HG02642 (cell line): ENCODE measurements around the gene NTF3.

Source experiments
- ATAC-seq: cut with Tn5 transposase; IDR thresholded peaks from one replicate; pipeline ENCODE4 v1.9.1; 2021; ENCODE audit warnings: mild to moderate bottlenecking; ENCODE audit not compliant: unreplicated experiment, poor library complexity

The NTF3 gene

GRCh38 chr12:5430641-5431603, 986 bp upstream of the NTF3 start:
- no peak for ATAC-seq

GRCh38 chr12:5433081-5433844, 1.4 kb downstream of the NTF3 start:
- no peak for ATAC-seq

- ATAC-seq, result no peak
These were observed 2.1 kb downstream of the NTF3 start for GRCh38 chr12:5433845-5434646.

- ATAC-seq, result no peak
These were observed 3.0 kb downstream of the NTF3 start for GRCh38 chr12:5434647-5435560.

GRCh38 chr12:5437182-5437583, 5.3 kb downstream of the NTF3 start:
- no peak for ATAC-seq

GRCh38 chr12:5437589-5437988, 5.7 kb downstream of the NTF3 start:
- ATAC-seq, result no peak

GRCh38 chr12:5438671-5439200, 6.8 kb downstream of the NTF3 start:
- no peak for ATAC-seq

- no peak for ATAC-seq
These were observed 7.5 kb downstream of the NTF3 start for GRCh38 chr12:5439371-5439771.

- no peak for ATAC-seq
These were observed 7.9 kb downstream of the NTF3 start for GRCh38 chr12:5439788-5440300.

GRCh38 chr12:5440978-5441377, 9.1 kb downstream of the NTF3 start:
- no peak for ATAC-seq

GRCh38 chr12:5441497-5442236, 9.8 kb downstream of the NTF3 start:
- ATAC-seq, result no peak

GRCh38 chr12:5442251-5443006, 10.5 kb downstream of the NTF3 start:
- no peak for ATAC-seq

GRCh38 chr12:5444520-5444919, 12.6 kb downstream of the NTF3 start:
- no peak for ATAC-seq

GRCh38 chr12:5447320-5447719, 15.4 kb downstream of the NTF3 start:
- no peak for ATAC-seq

- ATAC-seq, result no peak
These were observed 19.3 kb downstream of the NTF3 start for GRCh38 chr12:5451251-5451650.

GRCh38 chr12:5452569-5452968, 20.7 kb downstream of the NTF3 start:
- ATAC-seq, result no peak

GRCh38 chr12:5453466-5453865, 21.6 kb downstream of the NTF3 start:
- ATAC-seq, result no peak

- ATAC-seq, result no peak
These were observed 23.1 kb downstream of the NTF3 start for GRCh38 chr12:5455045-5455444.
